OCI-LY1 (cell line): ENCODE measurements around the gene LRFN4.

Source experiments
- H2AFZ ChIP-seq: fragments of 200-600 bp; sonication (generic), shearing (Covaris generic); 2 replicates; pipeline ENCODE4 v1.6.0; 2014; ENCODE audit warnings: antibody characterized with exemption, mild to moderate bottlenecking, low read length
- H3F3A ChIP-seq: fragments of 200-600 bp; sonication (generic), shearing (Covaris generic); 2 replicates; pipeline ENCODE4 v1.6.0; 2014; ENCODE audit warnings: mild to moderate bottlenecking, antibody characterized with exemption, low read length, moderate library complexity; ENCODE audit not compliant: insufficient read depth
- H3K27ac ChIP-seq: fragments of 200-600 bp; sonication (generic); 2 replicates; pipeline ENCODE4 v1.5.1; 2014; ENCODE audit warnings: low read length, mixed run types, mild to moderate bottlenecking, low read depth; ENCODE audit not compliant: poor library complexity, severe bottlenecking
- H3K27me3 ChIP-seq: fragments of 200-600 bp; sonication (generic); 2 replicates; pipeline ENCODE4 v1.6.0; 2014; ENCODE audit warnings: antibody characterized with exemption, mild to moderate bottlenecking, low read length, moderate library complexity; ENCODE audit not compliant: insufficient read depth
- H3K36me3 ChIP-seq: fragments of 200-600 bp; sonication (generic); 2 replicates; pipeline ENCODE4 v1.6.1; 2014; ENCODE audit warnings: mild to moderate bottlenecking, antibody characterized with exemption, low read length, moderate library complexity, mixed read lengths; ENCODE audit not compliant: insufficient read depth
- H3K4me1 ChIP-seq: fragments of 200-600 bp; sonication (generic); 2 replicates; pipeline ENCODE4 v1.5.1; 2014; ENCODE audit warnings: mild to moderate bottlenecking, low read length, moderate library complexity; ENCODE audit not compliant: insufficient read depth, severe bottlenecking
- H3K4me2 ChIP-seq: fragments of 200-600 bp; sonication (generic), shearing (Covaris generic); 2 replicates; pipeline ENCODE4 v1.6.1; 2014; ENCODE audit warnings: low read length
- H3K4me3 ChIP-seq: fragments of 200-600 bp; sonication (generic); 2 replicates; pipeline ENCODE4 v1.5.1; 2014; ENCODE audit warnings: low read length, low read depth, mild to moderate bottlenecking, mixed read lengths; ENCODE audit not compliant: poor library complexity, severe bottlenecking
- H3K79me2 ChIP-seq: fragments of 200-600 bp; shearing (Covaris generic); 2 replicates; pipeline ENCODE4 v1.6.1; 2016; ENCODE audit warnings: mixed run types, low read length, mixed read lengths; ENCODE audit not compliant: insufficient read depth
- H3K9ac ChIP-seq: fragments of 200-600 bp; sonication (generic), shearing (Covaris generic); 2 replicates; pipeline ENCODE4 v1.6.1; 2014; ENCODE audit warnings: mild to moderate bottlenecking, low read length, mixed read lengths
- H3K9me2 ChIP-seq: fragments of 200-600 bp; sonication (generic), shearing (Covaris generic); 2 replicates; pipeline ENCODE4 v1.6.1; 2014; ENCODE audit warnings: low read depth, mild to moderate bottlenecking, low read length, mixed read lengths
- H3K9me3 ChIP-seq: fragments of 200-600 bp; shearing (Covaris generic); 2 replicates; pipeline ENCODE4 v1.6.1; 2014; ENCODE audit warnings: low read length, mixed read lengths
- H4K20me1 ChIP-seq: fragments of 200-600 bp; sonication (generic), shearing (Covaris generic); 2 replicates; pipeline ENCODE4 v1.6.0; 2016; ENCODE audit warnings: mild to moderate bottlenecking, low read length; ENCODE audit not compliant: insufficient read depth
- EZH2 ChIP-seq: fragments of 200-600 bp; sonication (generic), shearing (Covaris generic); IDR thresholded peaks from 2 replicates; pipeline ENCODE4 v1.8.0; 2017; ENCODE audit warnings: borderline replicate concordance, mixed run types, mild to moderate bottlenecking, antibody characterized with exemption, low read length, moderate library complexity, mixed read lengths
- TF ChIP-seq, protein P1 (sequence below): fragments of 200-600 bp; sonication (generic), shearing (Covaris generic); IDR thresholded peaks from 2 replicates; pipeline ENCODE4 v1.5.1; 2017; ENCODE audit warnings: mild to moderate bottlenecking, antibody characterized with exemption, low read length, moderate library complexity, mixed read lengths

Gene LRFN4

DNA sequence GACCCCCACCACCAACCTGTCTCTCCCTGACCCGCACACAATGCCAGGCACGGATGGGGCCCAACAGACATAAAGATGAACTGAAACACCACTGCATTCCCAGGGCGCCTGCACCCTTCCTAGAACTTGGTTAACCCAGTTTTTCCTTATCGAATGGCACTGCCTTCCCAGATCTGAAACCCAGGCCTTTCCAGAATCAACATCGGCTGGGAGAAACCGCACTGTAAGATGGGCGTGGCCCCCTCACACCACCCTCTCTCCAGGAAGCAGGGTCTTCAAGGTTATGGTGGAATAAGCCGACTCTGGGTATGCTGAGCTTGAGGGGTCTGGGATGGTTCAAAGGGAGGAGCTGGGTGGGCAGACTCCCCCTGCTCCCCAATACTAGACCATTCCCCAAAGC, 23.1 kb downstream of the LRFN4 start:
- Histone ChIP-seq H3K36me3 (no peaks in the 10 kb centered on the region), H3K4me2 (no peak overlapping the region), H3K79me2 (no peaks in the 10 kb centered on the region), H3K9me2 (no peaks in the 10 kb centered on the region), H3F3A (no peaks in the 10 kb centered on the region), H4K20me1 (no peaks in the 10 kb centered on the region), H3K27ac (no peak overlapping the region), H3K9ac (no peak overlapping the region), H3K4me3 (no peak overlapping the region), H3K27me3 (no peaks in the 10 kb centered on the region; the same call in 1 of the 2 replicates), H2AFZ (no peak overlapping the region), H3K4me1 (no peaks in the 10 kb centered on the region), H3K9me3 (no peaks in the 10 kb centered on the region)
- TF ChIP-seq, protein P1, sequence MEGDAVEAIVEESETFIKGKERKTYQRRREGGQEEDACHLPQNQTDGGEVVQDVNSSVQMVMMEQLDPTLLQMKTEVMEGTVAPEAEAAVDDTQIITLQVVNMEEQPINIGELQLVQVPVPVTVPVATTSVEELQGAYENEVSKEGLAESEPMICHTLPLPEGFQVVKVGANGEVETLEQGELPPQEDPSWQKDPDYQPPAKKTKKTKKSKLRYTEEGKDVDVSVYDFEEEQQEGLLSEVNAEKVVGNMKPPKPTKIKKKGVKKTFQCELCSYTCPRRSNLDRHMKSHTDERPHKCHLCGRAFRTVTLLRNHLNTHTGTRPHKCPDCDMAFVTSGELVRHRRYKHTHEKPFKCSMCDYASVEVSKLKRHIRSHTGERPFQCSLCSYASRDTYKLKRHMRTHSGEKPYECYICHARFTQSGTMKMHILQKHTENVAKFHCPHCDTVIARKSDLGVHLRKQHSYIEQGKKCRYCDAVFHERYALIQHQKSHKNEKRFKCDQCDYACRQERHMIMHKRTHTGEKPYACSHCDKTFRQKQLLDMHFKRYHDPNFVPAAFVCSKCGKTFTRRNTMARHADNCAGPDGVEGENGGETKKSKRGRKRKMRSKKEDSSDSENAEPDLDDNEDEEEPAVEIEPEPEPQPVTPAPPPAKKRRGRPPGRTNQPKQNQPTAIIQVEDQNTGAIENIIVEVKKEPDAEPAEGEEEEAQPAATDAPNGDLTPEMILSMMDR = no peak
- no peak for TF ChIP-seq EZH2

DNA sequence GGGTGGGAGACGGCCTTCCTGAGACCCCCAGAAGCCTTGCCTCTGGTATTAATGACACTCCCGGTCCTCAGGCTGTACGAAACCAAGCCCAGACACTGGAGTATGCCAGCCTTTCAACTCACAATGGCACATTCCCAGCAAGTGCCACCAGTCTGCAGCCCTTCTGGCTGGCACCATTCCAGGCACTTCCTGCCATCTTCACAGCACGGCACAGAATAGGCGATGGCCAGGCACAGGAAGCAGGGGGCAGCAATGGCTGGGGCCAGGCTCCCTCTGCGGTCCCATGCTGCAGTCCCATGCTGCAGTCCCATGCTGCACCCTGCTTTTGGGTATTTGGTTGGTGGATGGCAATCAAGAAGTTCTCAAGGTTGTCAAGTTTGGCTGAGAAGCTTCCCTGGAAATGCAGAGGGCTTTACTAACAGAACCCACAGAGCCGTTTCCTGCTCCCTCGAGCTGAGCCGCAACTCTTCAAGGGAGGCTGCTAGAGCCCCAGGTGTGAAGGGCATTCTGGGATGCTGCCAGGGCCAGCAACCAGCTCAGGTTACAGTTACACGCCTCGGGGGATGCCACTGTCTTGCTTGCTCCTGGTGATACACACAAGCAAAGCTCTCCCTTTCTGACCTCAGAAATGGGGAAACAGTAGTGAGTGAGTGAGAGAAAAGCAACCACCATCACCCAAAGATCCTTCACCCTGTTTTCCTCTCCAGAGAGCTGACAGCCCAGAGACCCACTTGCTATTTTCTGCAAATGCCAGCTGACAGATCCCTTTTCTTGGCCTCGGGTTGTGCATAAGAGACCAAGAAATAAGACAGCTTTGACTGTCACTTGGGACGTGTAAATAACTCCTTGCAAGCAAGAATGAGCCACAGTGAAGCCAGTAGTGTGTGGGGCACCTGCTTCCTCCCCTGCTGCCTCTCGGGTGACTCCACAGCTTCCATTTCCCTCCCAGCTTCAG, 23.9 kb downstream of the LRFN4 start:
- Histone ChIP-seq H3K27ac (no peak overlapping the region), H3K4me1 (no peaks in the 10 kb centered on the region), H2AFZ (no peak overlapping the region), H4K20me1 (no peaks in the 10 kb centered on the region), H3K9me3 (no peaks in the 10 kb centered on the region), H3K79me2 (no peaks in the 10 kb centered on the region), H3K4me3 (no peak overlapping the region), H3K4me2 (no peak overlapping the region), H3K27me3 (no peaks in the 10 kb centered on the region; the same call in 1 of the 2 replicates), H3F3A (no peaks in the 10 kb centered on the region), H3K9me2 (no peaks in the 10 kb centered on the region), H3K36me3 (no peaks in the 10 kb centered on the region), H3K9ac (no peak overlapping the region)
- TF ChIP-seq, protein P1 = no peak
- no peak for TF ChIP-seq EZH2

DNA sequence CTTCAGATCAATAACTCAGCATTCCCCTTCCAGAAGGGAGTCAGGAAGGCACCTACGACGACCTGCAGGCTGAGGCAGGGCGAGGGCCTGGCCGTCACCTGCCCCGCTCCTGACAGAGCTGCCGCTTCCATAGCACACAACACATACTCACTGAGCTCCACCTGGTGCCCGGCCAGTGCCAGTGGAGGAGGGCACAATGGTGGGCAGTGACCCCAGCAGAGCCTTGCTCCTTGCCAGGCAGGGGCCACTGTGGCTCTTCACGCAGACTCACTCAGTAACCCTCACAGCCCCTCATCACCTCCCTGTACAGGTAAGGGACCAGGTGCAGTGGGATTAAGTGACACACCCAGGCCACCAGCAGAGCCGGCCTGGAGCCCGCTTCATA, 24.6 kb downstream of the LRFN4 start:
- H3F3A ChIP-seq = no peaks in the 10 kb centered on the region
- H3K9me3 ChIP-seq = no peaks in the 10 kb centered on the region
- H3K9me2 ChIP-seq = no peaks in the 10 kb centered on the region
- H3K27me3 ChIP-seq = no peaks in the 10 kb centered on the region; the same call in 1 of the 2 replicates
- H3K9ac ChIP-seq = no peak overlapping the region
- H3K4me3 ChIP-seq = no peak overlapping the region
- H3K27ac ChIP-seq = no peak overlapping the region
- H3K4me2 ChIP-seq = no peak overlapping the region
- no peaks in the 10 kb centered on the region for H3K4me1 ChIP-seq
- TF ChIP-seq, protein P1 = no peak
- no peak for TF ChIP-seq EZH2
- H4K20me1 ChIP-seq = no peaks in the 10 kb centered on the region
- no peaks in the 10 kb centered on the region for H3K36me3 ChIP-seq
- no peaks in the 10 kb centered on the region for H3K79me2 ChIP-seq
- H2AFZ ChIP-seq = no peak overlapping the region
